AG04450 (cell line): ENCODE results near the gene B9D2. TPM values are rescaled to one million over a fixed set of nuclear protein-coding genes. Genes with fewer than 3 reads are reported as not detected.

Experiments
- CTCF ChIA-PET: fragments of 300-600, 350-600 bp; formaldehyde crosslinking; extraction: SDS; loops from one replicate; lab custom pipeline; 2022; ENCODE audit warnings: antibody characterized with exemption, inconsistent platforms; lab: Charles Lee
- POLR2A ChIA-PET: fragments of 350-600 bp; formaldehyde crosslinking; extraction: SDS; loops from one replicate; lab custom pipeline; 2021; ENCODE audit warnings: antibody characterized with exemption, inconsistent platforms; lab: Yijun Ruan, JAX
- DNase-seq: peaks from one replicate; pipeline ENCODE4 v3.0.0-alpha.2; 2011; ENCODE audit warnings: low read depth, low spot score
- H3K27ac ChIP-seq: one replicate; pipeline ENCODE4 v1.5.1; 2012; ENCODE audit warnings: low read depth, low read length, control low read depth
- H3K27me3 ChIP-seq: one replicate; pipeline ENCODE4 v1.6.0; 2012; ENCODE audit warnings: low read length; ENCODE audit not compliant: control insufficient read depth, insufficient read depth
- H3K4me3 ChIP-seq: 2 replicates; pipeline ENCODE4 v1.5.1; 2011; ENCODE audit warnings: mild to moderate bottlenecking, low read depth, low read length, control low read depth
- H3K9me3 ChIP-seq: 2 replicates; pipeline ENCODE4 v1.5.1; 2012; ENCODE audit warnings: low read length; ENCODE audit not compliant: control insufficient read depth, insufficient read depth
- polyA plus RNA-seq: library from polyadenylated mRNA; depleted of rRNA; stranded (reverse); fragments of >200 nt; gene quantifications from 2 replicates; pipeline ENCODE4 v1.2.3, GENCODE V29; 2011
- TF ChIP-seq, protein P1 (sequence below): IDR thresholded peaks from 2 replicates; pipeline ENCODE4 v1.5.1; 2011; ENCODE audit warnings: low read depth, low read length, control low read depth, inconsistent platforms

The B9D2 gene
- polyA plus RNA-seq, 1 experiment, result 3.9 TPM

DNA sequence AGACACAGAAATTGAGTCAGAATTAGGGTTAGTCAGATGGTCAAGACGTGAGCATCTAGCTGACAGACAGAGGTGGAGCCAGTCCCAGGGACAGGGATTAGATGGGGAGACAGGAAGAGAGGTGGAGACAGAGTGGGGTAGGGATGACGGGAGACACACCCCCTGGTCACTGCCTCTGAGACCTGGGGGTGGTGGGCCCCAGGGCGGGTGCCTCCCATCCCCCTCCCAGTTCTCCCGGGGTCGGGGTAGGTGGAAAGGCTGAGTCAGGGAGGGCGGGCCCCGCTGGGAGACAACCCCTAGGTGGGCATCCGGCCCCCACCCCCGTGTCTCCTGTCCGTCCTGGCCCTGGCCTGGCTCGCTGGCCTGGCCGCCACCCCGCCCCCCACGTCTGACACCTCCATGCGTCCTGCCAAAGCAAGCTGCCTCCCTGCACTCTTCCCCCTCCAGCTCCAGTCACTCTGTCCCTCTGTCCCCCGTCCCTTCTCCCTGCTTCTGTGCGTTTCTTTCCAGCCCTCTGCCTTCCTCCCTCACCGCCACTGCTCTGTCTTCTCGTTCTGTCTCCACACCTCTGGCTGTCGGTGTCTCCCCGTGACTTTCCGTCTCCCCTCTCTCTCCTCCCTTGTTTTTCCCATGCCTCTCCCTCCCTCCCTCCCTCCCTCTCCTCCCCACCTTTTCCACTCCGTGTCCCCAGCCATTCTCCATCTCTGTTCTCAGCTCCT lies 38.9 kb downstream of the B9D2 start:
- DNase-seq, result no peak
- H3K4me3 ChIP-seq, result peak overlapping the region; percentile 12; the same call in 1 of the 2 replicates

DNA sequence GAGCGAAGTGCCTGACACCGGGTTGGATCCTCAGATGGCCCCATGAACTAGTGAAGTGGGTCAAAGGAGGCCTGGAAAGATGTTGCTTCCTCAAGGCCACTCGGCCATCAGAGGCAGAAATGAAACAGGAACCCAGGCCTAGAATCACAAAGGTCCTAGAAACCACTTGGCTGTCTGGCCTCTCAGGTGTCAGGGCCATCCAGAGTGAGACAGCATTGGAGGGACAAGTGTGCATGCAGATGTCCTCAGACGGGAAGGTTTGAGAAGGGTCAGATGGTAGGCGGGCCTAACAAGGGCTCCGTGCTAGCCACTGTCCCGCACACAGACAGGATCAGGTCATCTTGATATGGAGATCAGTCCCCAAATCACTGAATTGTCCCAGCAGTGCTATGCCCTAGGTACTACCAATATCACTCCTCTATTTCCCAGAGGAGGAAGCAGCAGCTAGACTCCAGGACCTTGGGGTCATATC lies 39.7 kb downstream of the B9D2 start:
- ChIA-PET POLR2A (interaction anchor here (0.6 to 4.9 kb wide), 5 partner anchors 28 to 1038 kb away, joined by 3 to 43 read pairs (median 3); partner anchors contain the start of genes HNRNPUL1 and TGFB1), CTCF (no interaction called here)
- no peak for DNase-seq
- Histone ChIP-seq H3K27me3 (no peaks in the 10 kb centered on the region), H3K4me3 (no peak overlapping the region), H3K27ac (peak overlapping the region; percentile 100), H3K9me3 (no peaks in the 10 kb centered on the region; the same call in 1 of the 2 replicates)
- TF ChIP-seq, protein P1, sequence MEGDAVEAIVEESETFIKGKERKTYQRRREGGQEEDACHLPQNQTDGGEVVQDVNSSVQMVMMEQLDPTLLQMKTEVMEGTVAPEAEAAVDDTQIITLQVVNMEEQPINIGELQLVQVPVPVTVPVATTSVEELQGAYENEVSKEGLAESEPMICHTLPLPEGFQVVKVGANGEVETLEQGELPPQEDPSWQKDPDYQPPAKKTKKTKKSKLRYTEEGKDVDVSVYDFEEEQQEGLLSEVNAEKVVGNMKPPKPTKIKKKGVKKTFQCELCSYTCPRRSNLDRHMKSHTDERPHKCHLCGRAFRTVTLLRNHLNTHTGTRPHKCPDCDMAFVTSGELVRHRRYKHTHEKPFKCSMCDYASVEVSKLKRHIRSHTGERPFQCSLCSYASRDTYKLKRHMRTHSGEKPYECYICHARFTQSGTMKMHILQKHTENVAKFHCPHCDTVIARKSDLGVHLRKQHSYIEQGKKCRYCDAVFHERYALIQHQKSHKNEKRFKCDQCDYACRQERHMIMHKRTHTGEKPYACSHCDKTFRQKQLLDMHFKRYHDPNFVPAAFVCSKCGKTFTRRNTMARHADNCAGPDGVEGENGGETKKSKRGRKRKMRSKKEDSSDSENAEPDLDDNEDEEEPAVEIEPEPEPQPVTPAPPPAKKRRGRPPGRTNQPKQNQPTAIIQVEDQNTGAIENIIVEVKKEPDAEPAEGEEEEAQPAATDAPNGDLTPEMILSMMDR, result no peak

More for the DNA sequence above, 38.9 kb downstream of the B9D2 start:
- CTCF ChIA-PET, result interaction anchor here (0.6 to 1.0 kb wide), 2 partner anchors 28 to 1892 kb away, joined by 3 to 4 read pairs; no protein-coding TSS in a partner anchor
- TF ChIP-seq, protein P1, result no peak
- Histone ChIP-seq H3K9me3 (no peaks in the 10 kb centered on the region; the same call in 1 of the 2 replicates), H3K27ac (peak overlapping the region; percentile 100), H3K27me3 (no peaks in the 10 kb centered on the region)
- POLR2A ChIA-PET, result interaction anchor here (0.6 to 4.9 kb wide), 5 partner anchors 27 to 1039 kb away, joined by 3 to 43 read pairs (median 7); partner anchors contain the start of gene TGFB1

DNA sequence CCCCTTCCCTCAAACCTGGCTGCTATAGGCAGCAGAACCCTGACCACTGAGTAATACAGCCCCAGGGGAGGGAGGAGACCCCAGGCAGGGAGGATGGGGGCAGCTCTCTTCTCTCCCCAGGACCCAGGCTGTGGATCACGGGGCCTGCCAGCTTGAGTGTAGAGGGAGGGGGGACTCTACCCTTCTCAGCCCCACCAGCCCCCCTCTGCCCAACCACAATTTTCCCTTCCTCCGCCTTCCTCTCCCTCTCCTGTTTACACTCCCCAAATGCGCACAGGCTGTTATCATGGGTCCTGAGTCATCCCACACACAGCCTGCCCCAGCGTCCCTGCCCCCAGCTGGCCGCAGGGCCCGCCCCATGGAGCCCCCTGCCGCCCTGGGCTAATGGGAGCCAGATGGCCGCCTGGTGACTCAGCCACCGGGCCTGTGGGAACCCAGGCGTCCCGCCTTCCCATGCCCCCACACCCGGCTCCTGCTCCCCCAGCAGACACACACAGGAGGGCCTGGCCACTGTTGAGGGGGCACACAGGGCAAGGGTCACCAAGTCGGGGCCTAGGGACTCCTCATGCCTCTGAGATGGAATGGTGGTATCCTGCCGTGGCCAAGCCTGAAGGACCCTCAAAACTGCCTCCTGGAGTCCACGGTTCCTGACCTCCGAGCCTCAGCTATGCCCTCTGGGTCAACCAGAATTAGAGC lies 40.4 kb downstream of the B9D2 start:
- ChIA-PET POLR2A (interaction anchor here (0.6 to 4.9 kb wide), 9 partner anchors 15 to 110 kb away, joined by 3 to 43 read pairs (median 3); partner anchors contain the start of genes B9D2, HNRNPUL1 and TGFB1), CTCF (interaction anchor here (0.6 kb wide), 1 partner anchor 9 kb away, joined by 3 read pairs; no protein-coding TSS in a partner anchor)
- TF ChIP-seq, protein P1, result no peak
- H3K9me3 ChIP-seq, result no peaks in the 10 kb centered on the region; the same call in 1 of the 2 replicates
- peak; percentile 93 for DNase-seq
- no peaks in the 10 kb centered on the region for H3K27me3 ChIP-seq
- peak overlapping the region; percentile 100 for H3K27ac ChIP-seq
- peak overlapping the region; percentile 42 for H3K4me3 ChIP-seq

DNA sequence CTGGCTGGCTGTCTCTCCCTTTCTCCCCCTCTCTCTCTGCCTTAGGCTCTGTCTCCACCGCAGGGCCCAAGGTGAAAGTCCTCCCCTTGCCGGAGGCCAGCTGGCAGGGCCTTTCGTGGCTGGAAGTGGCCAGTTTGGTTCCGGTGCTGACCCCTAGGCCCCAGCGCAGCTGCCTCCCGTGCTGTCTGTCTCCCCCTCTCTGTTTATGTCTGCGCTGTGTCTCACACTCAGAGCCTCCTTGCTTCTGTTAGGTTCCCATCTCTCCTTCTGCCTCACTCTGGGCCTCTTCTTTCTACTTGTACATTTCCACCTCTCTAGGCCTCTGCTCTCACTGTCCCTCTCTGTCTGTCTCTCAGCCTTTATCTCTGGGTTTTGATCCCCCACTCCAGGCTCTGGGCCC lies 40.9 kb downstream of the B9D2 start:
- POLR2A ChIA-PET, result interaction anchor here (0.8 to 4.9 kb wide), 7 partner anchors 15 to 110 kb away, joined by 3 to 43 read pairs (median 3); partner anchors contain the start of genes B9D2, HNRNPUL1 and TGFB1
- TF ChIP-seq, protein P1, result no peak
- CTCF ChIA-PET, result interaction anchor here (1.4 to 1.8 kb wide), 3 partner anchors 29 to 119 kb away, joined by 3 to 14 read pairs (median 11); no protein-coding TSS in a partner anchor
- H3K9me3 ChIP-seq, result no peaks in the 10 kb centered on the region; the same call in 1 of the 2 replicates
- peak overlapping the region; percentile 100 for H3K27ac ChIP-seq
- DNase-seq, result peak; percentile 74
- peak overlapping the region; percentile 42 for H3K4me3 ChIP-seq
- no peaks in the 10 kb centered on the region for H3K27me3 ChIP-seq
